Nephron progenitor cell (in vitro differentiated cells): ENCODE measurements around the gene TEX11.
A peak's percentile ranks its signal among the peaks of the same experiment; 100 is the strongest.

Source experiments
- DNase-seq: peaks from one replicate; pipeline ENCODE4 v3.0.0; 2021
- H3K27ac Mint-ChIP-seq: 2 replicates; pipeline ENCODE4 v1.8.0; 2021; ENCODE audit warnings: mild to moderate bottlenecking, moderate library complexity, mixed read lengths
- H3K27me3 Mint-ChIP-seq: 2 replicates; pipeline ENCODE4 v1.8.0; 2021; ENCODE audit warnings: mild to moderate bottlenecking, low read depth, mixed read lengths; ENCODE audit not compliant: poor library complexity
- H3K36me3 Mint-ChIP-seq: 2 replicates; pipeline ENCODE4 v1.8.0; 2021; ENCODE audit warnings: low read depth, mixed read lengths
- H3K4me1 Mint-ChIP-seq: 2 replicates; pipeline ENCODE4 v1.8.0; 2021; ENCODE audit warnings: mixed read lengths
- H3K4me3 Mint-ChIP-seq: 2 replicates; pipeline ENCODE4 v1.8.0; 2021; ENCODE audit warnings: mild to moderate bottlenecking, moderate library complexity, mixed read lengths
- H3K9me3 Mint-ChIP-seq: 2 replicates; pipeline ENCODE4 v1.8.0; 2021; ENCODE audit warnings: mild to moderate bottlenecking, moderate library complexity, mixed read lengths
- TF ChIP-seq, protein P1 (sequence below): fragments of 200-600 bp; sonication (generic); IDR thresholded peaks from 2 replicates; pipeline ENCODE4 v1.5.0; 2021; ENCODE audit warnings: antibody characterized with exemption

Gene TEX11

DNA sequence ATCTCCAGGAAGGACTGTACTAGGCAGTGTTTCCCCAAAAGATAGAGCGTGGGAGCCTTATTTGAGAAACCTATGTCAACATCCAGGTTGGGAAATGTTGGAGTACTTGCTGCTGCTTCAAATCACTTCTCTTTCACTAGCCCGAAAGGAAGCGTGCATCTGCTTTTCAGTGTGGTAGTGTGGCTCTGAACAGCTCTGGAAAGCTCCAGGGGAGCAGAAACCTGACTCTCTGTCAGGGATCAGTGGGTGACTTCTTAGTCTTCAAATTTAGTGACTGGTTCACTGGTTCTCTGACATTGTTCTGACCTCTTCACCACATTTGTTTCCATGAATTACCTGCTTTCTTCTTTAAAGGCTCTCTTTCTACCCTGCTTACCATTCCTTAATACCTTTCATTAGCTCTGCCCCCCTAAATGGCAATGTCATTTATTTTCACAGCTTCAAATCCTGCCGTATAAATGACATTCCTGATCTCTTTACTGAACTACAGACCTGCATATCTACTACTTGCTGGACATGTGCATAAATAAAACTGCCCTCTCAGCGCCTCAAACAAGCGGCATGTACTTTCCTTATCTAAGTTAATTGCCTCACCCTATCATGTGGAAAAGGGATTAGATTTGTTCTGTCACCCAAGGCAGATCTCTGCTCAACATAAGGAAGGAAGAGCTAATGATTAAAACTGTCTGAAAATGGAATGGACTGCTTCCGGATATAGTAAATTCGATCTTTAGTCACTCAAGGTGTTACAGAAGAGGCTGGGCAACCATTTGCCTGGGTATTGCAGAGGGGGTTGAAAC, 426.8 kb downstream of the TEX11 start:
- TF ChIP-seq, protein P1, sequence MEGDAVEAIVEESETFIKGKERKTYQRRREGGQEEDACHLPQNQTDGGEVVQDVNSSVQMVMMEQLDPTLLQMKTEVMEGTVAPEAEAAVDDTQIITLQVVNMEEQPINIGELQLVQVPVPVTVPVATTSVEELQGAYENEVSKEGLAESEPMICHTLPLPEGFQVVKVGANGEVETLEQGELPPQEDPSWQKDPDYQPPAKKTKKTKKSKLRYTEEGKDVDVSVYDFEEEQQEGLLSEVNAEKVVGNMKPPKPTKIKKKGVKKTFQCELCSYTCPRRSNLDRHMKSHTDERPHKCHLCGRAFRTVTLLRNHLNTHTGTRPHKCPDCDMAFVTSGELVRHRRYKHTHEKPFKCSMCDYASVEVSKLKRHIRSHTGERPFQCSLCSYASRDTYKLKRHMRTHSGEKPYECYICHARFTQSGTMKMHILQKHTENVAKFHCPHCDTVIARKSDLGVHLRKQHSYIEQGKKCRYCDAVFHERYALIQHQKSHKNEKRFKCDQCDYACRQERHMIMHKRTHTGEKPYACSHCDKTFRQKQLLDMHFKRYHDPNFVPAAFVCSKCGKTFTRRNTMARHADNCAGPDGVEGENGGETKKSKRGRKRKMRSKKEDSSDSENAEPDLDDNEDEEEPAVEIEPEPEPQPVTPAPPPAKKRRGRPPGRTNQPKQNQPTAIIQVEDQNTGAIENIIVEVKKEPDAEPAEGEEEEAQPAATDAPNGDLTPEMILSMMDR, result no peak
- DNase-seq, result peak; percentile 11
- H3K27me3 Mint-ChIP-seq, result peaks cover 4% of the 10 kb centered on the region
- H3K4me3 Mint-ChIP-seq, result no peak overlapping the region
- peaks cover 42% of the 10 kb centered on the region for H3K36me3 Mint-ChIP-seq
- H3K9me3 Mint-ChIP-seq, result peaks cover 33% of the 10 kb centered on the region
- peaks cover 72% of the 10 kb centered on the region for H3K4me1 Mint-ChIP-seq
- H3K27ac Mint-ChIP-seq, result peak overlapping the region; percentile 30

DNA sequence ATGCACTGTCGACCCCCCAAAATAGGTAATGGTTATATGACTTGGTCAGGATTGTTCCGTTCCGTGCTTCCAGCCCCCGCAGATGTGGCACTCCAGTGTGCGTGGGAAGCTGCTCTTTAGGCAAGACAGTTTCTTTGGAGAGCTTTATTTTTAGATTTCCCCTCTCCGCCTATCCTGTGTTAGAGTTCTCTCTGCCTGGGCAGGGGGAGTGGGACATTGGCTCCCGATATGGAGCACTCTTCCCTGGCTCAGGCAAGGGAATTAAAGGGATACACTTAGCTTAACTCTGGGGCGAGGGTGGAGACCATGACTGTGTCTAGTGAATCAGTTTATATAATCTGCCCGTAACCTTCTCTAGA, 427.9 kb downstream of the TEX11 start:
- peak overlapping the region; percentile 54 for H3K4me3 Mint-ChIP-seq

DNA sequence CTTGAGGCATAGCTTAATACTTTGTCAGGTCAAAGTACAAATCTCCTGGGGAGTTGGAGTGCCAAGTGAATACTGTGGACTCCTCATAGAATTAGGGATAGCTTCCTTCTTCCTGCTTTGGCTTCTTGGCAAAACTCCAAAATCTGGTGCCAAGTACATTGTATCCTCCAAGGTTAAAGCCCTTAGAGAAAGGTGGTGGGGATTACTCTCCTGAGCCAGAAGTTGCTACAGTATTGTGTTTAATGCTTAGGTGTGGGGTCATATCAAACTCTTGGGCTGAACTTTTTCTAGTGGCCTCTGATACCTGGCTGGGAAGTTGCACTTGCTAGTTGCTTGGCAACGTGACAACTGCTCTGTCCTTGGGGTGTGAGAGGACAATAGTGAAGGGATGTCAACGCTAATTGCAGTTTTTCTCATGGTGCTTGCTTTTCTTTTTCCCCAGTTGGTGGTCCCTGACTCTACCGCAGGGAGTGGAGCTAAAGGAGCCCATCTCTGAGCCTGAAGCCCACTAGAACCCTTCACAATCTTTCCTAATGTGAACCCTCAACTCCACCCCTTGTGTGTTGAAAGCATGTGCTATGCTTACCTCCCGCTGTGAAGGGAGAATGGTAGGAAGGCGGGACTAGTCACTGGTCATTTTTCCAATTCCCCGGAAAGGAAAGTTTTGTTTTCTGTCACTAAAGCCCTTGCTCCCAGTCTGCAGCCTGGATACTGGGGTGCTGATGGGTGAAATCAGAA, 428.4 kb downstream of the TEX11 start:
- peak overlapping the region; percentile 30 for H3K27ac Mint-ChIP-seq
- peaks cover 31% of the 10 kb centered on the region for H3K36me3 Mint-ChIP-seq
- no peak for DNase-seq
- peaks cover 4% of the 10 kb centered on the region for H3K27me3 Mint-ChIP-seq
- TF ChIP-seq, protein P1, result no peak
- peaks cover 41% of the 10 kb centered on the region for H3K9me3 Mint-ChIP-seq
- H3K4me1 Mint-ChIP-seq, result peaks cover 84% of the 10 kb centered on the region
- peak overlapping the region; percentile 54 for H3K4me3 Mint-ChIP-seq

More for the DNA sequence above, 427.9 kb downstream of the TEX11 start:
- Mint-ChIP-seq H3K9me3 (peaks cover 38% of the 10 kb centered on the region), H3K27ac (peak overlapping the region; percentile 30), H3K4me1 (peaks cover 83% of the 10 kb centered on the region), H3K27me3 (peaks cover 4% of the 10 kb centered on the region), H3K36me3 (peaks cover 33% of the 10 kb centered on the region)
- TF ChIP-seq, protein P1, result no peak
- no peak for DNase-seq

DNA sequence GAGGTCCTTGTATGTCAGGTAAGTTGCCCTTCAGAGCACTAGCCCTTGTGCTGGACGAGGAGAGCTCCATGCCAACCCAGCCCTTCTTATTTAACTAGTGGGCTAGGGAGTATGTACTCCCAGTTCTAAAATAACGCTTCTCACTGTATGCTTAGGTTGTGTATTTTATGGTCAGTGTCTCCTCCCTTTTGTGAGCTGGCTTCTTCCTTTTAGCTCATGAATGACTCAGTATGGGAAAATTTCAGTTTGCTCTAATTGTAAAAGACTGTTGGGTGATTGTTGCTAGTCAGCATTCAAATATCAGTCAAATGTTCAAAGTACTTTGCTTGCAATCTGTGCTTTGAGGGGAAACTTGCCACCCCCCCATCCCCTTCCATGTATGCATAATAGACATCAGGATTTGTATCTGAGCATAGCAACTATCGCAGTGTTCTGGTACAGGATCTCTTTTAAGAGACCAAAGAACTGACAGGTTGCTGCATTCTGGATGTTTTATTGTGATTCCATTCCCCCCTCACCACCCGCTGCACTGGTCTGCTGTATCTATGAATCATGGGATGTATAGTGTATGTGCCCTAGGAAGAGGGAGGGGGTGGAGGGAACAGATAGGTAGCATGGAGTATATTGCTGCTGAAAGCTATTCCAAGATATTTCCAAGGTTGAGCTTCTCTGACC, 429.1 kb downstream of the TEX11 start:
- peaks cover 26% of the 10 kb centered on the region for H3K36me3 Mint-ChIP-seq
- H3K27ac Mint-ChIP-seq, result peak overlapping the region; percentile 94
- peak overlapping the region; percentile 12 for H3K4me3 Mint-ChIP-seq
- peaks cover 4% of the 10 kb centered on the region for H3K27me3 Mint-ChIP-seq
- peaks cover 80% of the 10 kb centered on the region for H3K4me1 Mint-ChIP-seq
- peaks cover 43% of the 10 kb centered on the region for H3K9me3 Mint-ChIP-seq
- TF ChIP-seq, protein P1, result no peak
- DNase-seq, result no peak
